Measurements from ENCODE around the gene TTLL7.

The TTLL7 gene

GRCh38 chr1:83998498-83999315 is at the start of gene TTLL7:
TTLL7 (minus strand) TSS chr1:83999132; CDS start chr1:83952211, 46,921 bp downstream.
- peak; percentile 63 for DNase-seq

GRCh38 chr1:84042461-84042860 is 43.5 kb upstream of the TTLL7 start:
- DNase-seq: no peak

- no peak for DNase-seq
Observed at GRCh38 chr1:84037758-84038611, 39.1 kb upstream of the TTLL7 start.

- no peak for DNase-seq
Observed at GRCh38 chr1:84031802-84032327, 32.9 kb upstream of the TTLL7 start.

GRCh38 chr1:84027368-84027767 is 28.4 kb upstream of the TTLL7 start:
- DNase-seq: no peak

- DNase-seq: no peak
Observed at GRCh38 chr1:84025966-84026365, 27.0 kb upstream of the TTLL7 start.

- no peak for DNase-seq
Observed at GRCh38 chr1:84021822-84022221, 22.9 kb upstream of the TTLL7 start.

- no peak for DNase-seq
Observed at GRCh38 chr1:84020151-84020550, 21.2 kb upstream of the TTLL7 start.

GRCh38 chr1:84019217-84019616 is 20.3 kb upstream of the TTLL7 start:
- no peak for DNase-seq

- DNase-seq: no peak
Observed at GRCh38 chr1:84013708-84014107, 14.8 kb upstream of the TTLL7 start.

- no peak for DNase-seq
Observed at GRCh38 chr1:84012018-84012417, 13.1 kb upstream of the TTLL7 start.

GRCh38 chr1:84010136-84010535 is 11.2 kb upstream of the TTLL7 start:
- no peak for DNase-seq

GRCh38 chr1:84008631-84009030 is 9.7 kb upstream of the TTLL7 start:
- no peak for DNase-seq

- DNase-seq: no peak
Observed at GRCh38 chr1:84006591-84006990, 7.7 kb upstream of the TTLL7 start.

- no peak for DNase-seq
Observed at GRCh38 chr1:84001501-84001900, 2.6 kb upstream of the TTLL7 start.

GRCh38 chr1:84000954-84001495 is 2.1 kb upstream of the TTLL7 start:
- no peak for DNase-seq

- DNase-seq: no peak
Observed at GRCh38 chr1:84000196-84000885, 1.4 kb upstream of the TTLL7 start.

- no peak for DNase-seq
Observed at GRCh38 chr1:83999316-83999819, 436 bp upstream of the TTLL7 start.

GRCh38 chr1:83998205-83998497 is 781 bp downstream of the TTLL7 start:
- no peak for DNase-seq

- DNase-seq: no peak
Observed at GRCh38 chr1:83997631-83998030, 1.3 kb downstream of the TTLL7 start.

- DNase-seq: no peak
Observed at GRCh38 chr1:83996621-83997020, 2.3 kb downstream of the TTLL7 start.

- no peak for DNase-seq
Observed at GRCh38 chr1:83996191-83996590, 2.7 kb downstream of the TTLL7 start.

GRCh38 chr1:83995649-83996048 is 3.3 kb downstream of the TTLL7 start:
- DNase-seq: no peak

Data from CD4-positive, alpha-beta T cell treated with Interleukin-12 subunit alpha and Interleukin-12 subunit beta, for 1 hour (primary cell).